ENCODE results near the gene TTC14. TPM values are rescaled to one million over a fixed set of nuclear protein-coding genes. Genes with fewer than 3 reads are reported as not detected.

TTC14 gene
- polyA plus RNA-seq, 1 donor from 2014 or later = 163 TPM

GRCh38 chr3:180612364-180612763 lies 10.4 kb downstream of the TTC14 start:
- Histone ChIP-seq H3K9me2 (ENCODE audit: insufficient read depth, low read length) (no peaks in the 10 kb centered on the region), H3K9ac (ENCODE audit: low read length) (no peak overlapping the region), H2AFZ (ENCODE audit: low read depth, low read length) (no peak overlapping the region), H3K9me3 (ENCODE audit: low read length) (no peaks in the 10 kb centered on the region), H3K79me2 (replicated peaks; ENCODE audit: insufficient read depth, low read length) (no peaks in the 10 kb centered on the region), H3K27ac (ENCODE audit: low read length) (no peak overlapping the region), H3K36me3 (ENCODE audit: insufficient read depth, low read length) (peaks cover 10% of the 10 kb centered on the region), H4K20me1 (ENCODE audit: insufficient read depth) (no peaks in the 10 kb centered on the region), H3F3A (ENCODE audit: insufficient read depth, low read length, poor library complexity, severe bottlenecking) (no peaks in the 10 kb centered on the region), H3K4me3 (ENCODE audit: low read length) (no peak overlapping the region), H3K4me2 (ENCODE audit: low read length) (no peak overlapping the region), H3K27me3 (ENCODE audit: insufficient read depth, low read depth, low read length) (no peaks in the 10 kb centered on the region)
- TF ChIP-seq CTCF (IDR thresholded peaks at IDR 0.05; ENCODE audit: poor library complexity, severe bottlenecking) (no peak), RAD21 (conservative IDR thresholded peaks at IDR 0.05) (no peak), REST (IDR thresholded peaks at IDR 0.05; ENCODE audit: borderline replicate concordance) (no peak), EZH2 (IDR thresholded peaks at IDR 0.05; ENCODE audit: borderline replicate concordance, insufficient read depth, low read length, poor library complexity, severe bottlenecking) (no peak), MXI1 (conservative IDR thresholded peaks at IDR 0.05; ENCODE audit: poor library complexity, severe bottlenecking) (no peak), EP300 (conservative IDR thresholded peaks at IDR 0.05; ENCODE audit: poor library complexity, severe bottlenecking) (no peak), SMC3 (conservative IDR thresholded peaks at IDR 0.05; ENCODE audit: poor library complexity) (no peak), TAF1 (IDR thresholded peaks at IDR 0.05; ENCODE audit: low read depth) (no peak), POLR2AphosphoS5 (IDR thresholded peaks at IDR 0.05) (no peak)

- Histone ChIP-seq H3K27ac (ENCODE audit: low read length) (no peak overlapping the region), H3K4me3 (ENCODE audit: low read length) (no peak overlapping the region), H3K9ac (ENCODE audit: low read length) (no peak overlapping the region)
These were observed 14.0 kb downstream of the TTC14 start for GRCh38 chr3:180615954-180616353.

More at GRCh38 chr3:180615954-180616353, 14.0 kb downstream of the TTC14 start:
- H3K9me3 ChIP-seq (ENCODE audit: low read length) = no peaks in the 10 kb centered on the region
- no peaks in the 10 kb centered on the region for H3K9me2 ChIP-seq (ENCODE audit: insufficient read depth, low read length)
- no peak overlapping the region for H3K4me2 ChIP-seq (ENCODE audit: low read length)
- TF ChIP-seq RAD21 (conservative IDR thresholded peaks at IDR 0.05) (no peak), EP300 (conservative IDR thresholded peaks at IDR 0.05; ENCODE audit: poor library complexity, severe bottlenecking) (no peak), MXI1 (conservative IDR thresholded peaks at IDR 0.05; ENCODE audit: poor library complexity, severe bottlenecking) (no peak), TAF1 (IDR thresholded peaks at IDR 0.05; ENCODE audit: low read depth) (no peak), POLR2AphosphoS5 (IDR thresholded peaks at IDR 0.05) (no peak), REST (IDR thresholded peaks at IDR 0.05; ENCODE audit: borderline replicate concordance) (no peak), CTCF (IDR thresholded peaks at IDR 0.05; ENCODE audit: poor library complexity, severe bottlenecking) (no peak), SMC3 (conservative IDR thresholded peaks at IDR 0.05; ENCODE audit: poor library complexity) (no peak), EZH2 (IDR thresholded peaks at IDR 0.05; ENCODE audit: borderline replicate concordance, insufficient read depth, low read length, poor library complexity, severe bottlenecking) (no peak)
- no peaks in the 10 kb centered on the region for H3K27me3 ChIP-seq (ENCODE audit: insufficient read depth, low read depth, low read length)
- H4K20me1 ChIP-seq (ENCODE audit: insufficient read depth) = no peaks in the 10 kb centered on the region
- H2AFZ ChIP-seq (ENCODE audit: low read depth, low read length) = no peak overlapping the region
- H3K36me3 ChIP-seq (ENCODE audit: insufficient read depth, low read length) = peaks cover 5% of the 10 kb centered on the region
- H3K79me2 ChIP-seq (replicated peaks; ENCODE audit: insufficient read depth, low read length) = no peaks in the 10 kb centered on the region
- H3F3A ChIP-seq (ENCODE audit: insufficient read depth, low read length, poor library complexity, severe bottlenecking) = no peaks in the 10 kb centered on the region
